Measurements from ENCODE around the gene MPPED1.

- no peak for TF ChIP-seq CTCF (conservative IDR thresholded peaks at IDR 0.05; ENCODE audit: low read length)
- no peak for TF ChIP-seq EZH2phosphoT487 (IDR thresholded peaks at IDR 0.05; ENCODE audit: borderline replicate concordance)
Measured at GRCh38 chr22:43467216-43467940, 55.6 kb downstream of the MPPED1 start.

All from Loucy (cell line).